Breast epithelium (tissue), 3 donors: ENCODE measurements around the gene FANCC.

Experiments used
- CTCF ChIP-seq, 3 donors: fragments of 450-650 bp; IDR thresholded peaks; one replicate each; pipeline ENCODE4 v1.5.1; 2016 to 2017; ENCODE audit warnings: antibody characterized with exemption in 3 of 3, mild to moderate bottlenecking in 3 of 3, moderate library complexity in 3 of 3
- POLR2A ChIP-seq: fragments of 450-650 bp; IDR thresholded peaks from one replicate; pipeline ENCODE4 v1.6.1; 2016; ENCODE audit warnings: antibody characterized with exemption, mild to moderate bottlenecking, moderate library complexity
- POLR2AphosphoS5 ChIP-seq, 3 donors: sonication (generic); formaldehyde crosslinking; IDR thresholded peaks; one replicate each; pipeline ENCODE4 v1.6.1; 2017; ENCODE audit warnings: antibody characterized with exemption in 3 of 3

GRCh38 chr9:95363051-95363841 lies 45.7 kb upstream of the FANCC start:
- TF ChIP-seq CTCF (IDR thresholded peaks at IDR 0.05): no peak
- no peak for TF ChIP-seq POLR2AphosphoS5 (IDR thresholded peaks at IDR 0.05)
- TF ChIP-seq POLR2A: no peak
